ENCODE data around the gene ADGRG6.

ADGRG6 gene

DNA sequence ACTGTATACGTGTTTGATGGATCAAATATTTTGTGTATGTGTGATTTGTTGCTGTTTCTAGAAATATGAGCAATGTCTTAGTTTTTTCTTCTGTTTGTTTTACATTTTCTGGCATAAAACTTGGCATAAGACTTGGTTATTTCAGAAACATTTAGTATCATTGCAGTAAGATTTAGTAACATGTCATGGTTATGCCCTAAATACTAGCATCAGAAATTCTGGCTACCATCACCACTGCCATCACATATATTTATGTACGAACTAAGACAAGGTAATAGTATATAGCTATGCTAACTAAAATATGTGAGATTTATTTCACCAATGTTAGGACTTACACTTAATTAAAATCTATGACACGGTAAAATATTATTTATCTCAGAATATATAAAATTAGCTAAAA is 10.3 kb upstream of the ADGRG6 start:
- no peak for DNase-seq (ENCODE audit: low read depth in 2 of 2)

DNA sequence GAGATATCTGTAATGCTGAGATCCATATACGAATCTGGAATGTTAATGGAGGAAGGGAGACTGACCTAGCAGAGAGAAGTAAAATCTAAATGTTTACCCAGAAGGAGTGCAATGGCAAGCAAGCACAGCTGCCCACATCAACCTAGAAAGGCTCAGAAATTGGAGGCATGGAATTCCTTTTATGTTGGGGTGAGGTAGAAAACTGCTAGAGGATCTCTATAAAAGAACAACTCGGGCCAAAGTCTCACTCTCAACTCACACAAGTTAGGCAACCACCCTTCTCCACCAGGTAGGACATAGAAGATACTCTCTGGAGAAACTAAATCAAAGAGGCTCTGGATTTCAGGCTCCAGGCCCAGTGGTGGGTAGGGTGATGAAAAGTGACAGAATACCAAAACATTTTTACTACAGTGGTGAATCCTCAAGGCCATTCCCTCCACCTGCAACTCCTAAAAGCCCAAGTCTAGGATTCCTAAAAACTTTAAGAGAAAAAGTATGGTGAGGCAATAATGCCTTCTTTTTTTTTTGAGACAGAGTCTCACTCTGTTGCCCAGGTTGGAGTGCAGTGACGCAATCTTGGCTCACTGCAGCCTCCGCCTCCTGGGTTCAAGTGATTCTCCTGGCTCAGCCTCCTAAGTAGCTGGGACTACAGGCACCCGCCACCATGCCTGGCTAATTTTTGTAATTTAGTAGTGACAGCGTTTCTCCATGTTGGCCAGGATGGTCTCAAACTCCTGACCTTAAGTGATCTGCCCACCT is 9.5 kb upstream of the ADGRG6 start:
- no peak for DNase-seq (ENCODE audit: low read depth in 2 of 2)

DNA sequence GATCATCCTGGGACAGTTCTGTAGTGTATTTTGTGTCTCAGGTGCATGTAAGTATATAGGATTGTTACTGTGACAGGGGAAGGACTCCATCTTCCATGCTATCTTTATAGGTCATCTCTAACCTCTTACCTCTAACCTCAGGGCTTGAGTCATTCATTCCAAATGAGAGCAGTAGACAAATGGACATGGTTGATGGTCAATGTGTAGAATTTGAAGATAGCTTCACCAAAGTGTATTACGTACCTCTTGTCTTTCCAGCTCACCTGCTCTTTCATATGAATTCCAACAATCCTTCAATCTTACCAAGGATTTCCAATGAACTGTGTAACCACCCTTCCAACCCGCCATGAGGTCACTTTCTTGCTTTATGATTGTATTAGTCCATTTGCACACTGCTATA is 8.7 kb upstream of the ADGRG6 start:
- no peak for DNase-seq (ENCODE audit: low read depth in 2 of 2)

DNA sequence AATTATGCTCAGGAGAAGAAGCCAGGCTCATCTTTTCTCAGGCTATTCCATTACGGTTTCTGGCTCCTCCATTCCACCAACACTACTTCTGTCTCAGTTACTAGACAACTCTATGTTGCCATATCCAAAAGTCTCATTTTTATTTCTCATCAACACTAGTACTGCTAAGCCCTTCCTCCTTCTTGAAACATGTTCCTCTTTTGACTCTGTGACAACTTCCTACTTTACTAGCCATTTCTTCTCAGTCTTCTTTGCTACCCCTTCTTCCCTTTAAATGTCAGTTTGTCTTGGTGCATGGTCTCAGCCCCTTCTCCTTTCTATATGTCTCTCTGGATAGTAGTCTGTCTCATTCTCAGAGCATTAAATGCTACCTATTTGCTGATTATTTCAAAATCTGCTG is 7.1 kb upstream of the ADGRG6 start:
- DNase-seq (ENCODE audit: low read depth in 2 of 2), result no peak

DNA sequence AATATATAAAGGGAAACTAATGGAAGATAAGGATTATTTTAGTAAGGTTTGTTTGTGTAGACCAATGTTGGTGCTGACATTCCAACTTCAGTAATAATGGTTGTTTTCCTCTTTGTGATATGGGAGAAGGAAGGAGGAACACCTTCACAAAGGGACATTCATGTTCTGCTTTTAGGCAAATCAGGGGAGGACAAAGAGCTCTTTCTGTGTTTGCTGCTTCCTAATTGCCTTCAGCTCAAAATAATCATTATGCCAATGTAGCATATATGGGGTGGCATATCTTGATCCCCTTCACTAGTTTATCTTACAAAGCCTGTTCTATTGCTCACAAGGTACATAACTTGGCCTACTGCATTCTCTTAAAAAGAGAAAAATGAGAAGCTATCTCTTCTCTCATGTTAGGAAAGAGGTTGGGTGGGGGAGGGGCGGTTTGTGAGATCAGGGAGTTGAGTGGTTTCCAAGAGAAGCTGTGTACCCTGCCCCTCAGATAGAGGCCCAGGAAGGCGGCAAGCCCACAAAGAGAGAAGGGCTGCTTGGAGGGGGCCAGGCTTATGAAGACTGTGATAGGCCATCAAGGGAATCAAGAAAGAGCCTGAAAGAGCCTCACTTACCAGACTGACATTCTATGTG is 4.7 kb upstream of the ADGRG6 start:
- no peak for DNase-seq (ENCODE audit: low read depth in 2 of 2)

DNA sequence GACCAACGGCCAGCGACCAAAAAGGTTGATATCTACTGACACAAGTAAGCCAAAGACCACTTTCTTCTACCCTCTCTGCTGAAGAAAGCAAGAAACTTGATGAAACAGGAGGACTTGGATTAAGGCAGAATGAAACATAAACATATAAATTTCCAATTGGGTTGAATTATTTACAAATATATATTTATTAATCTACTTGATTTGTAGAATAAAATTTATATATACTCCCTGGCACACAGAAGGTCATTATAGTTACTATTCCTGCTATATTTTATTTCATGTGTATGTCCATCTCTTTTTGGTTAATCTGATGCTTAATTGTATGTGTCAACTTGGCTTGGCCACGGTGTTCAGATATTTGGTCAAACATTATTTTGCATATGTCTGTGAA is 4.2 kb upstream of the ADGRG6 start:
- no peak for DNase-seq (ENCODE audit: low read depth in 2 of 2)

DNA sequence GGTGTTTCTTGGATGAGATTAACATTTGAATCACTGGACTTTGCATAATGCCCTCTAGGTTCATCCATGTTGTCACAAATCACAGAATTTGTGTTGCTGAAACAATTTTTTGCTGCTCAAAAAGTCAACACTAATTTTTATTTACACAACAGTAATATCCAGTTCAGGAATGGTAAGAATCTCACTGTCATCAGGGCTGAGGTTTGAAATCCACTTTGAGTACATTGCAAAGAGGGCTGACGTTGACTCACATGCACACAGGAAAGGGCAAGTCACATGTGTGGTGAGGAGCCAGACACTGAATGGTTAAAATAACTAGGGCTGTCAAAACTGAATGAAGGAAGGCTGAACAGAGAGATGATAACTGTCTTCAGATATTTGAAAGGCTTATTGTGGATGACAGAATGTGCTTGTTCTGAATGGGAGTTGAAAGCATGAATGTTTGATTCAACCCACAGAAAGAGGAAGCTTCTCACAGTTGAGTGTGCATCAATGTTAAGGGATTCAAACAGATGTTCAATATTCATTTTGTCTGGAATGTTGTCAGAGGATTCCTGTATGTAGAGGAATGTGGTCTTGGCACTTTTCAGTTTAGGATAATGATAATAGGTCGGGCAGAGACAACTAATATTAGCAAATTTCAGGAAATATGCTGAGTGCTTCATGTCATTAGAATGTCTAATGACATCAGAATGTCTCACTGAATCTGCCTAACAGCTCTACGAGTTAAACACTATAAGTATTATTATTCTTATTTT is 3.6 kb upstream of the ADGRG6 start:
- no peak for DNase-seq (ENCODE audit: low read depth in 2 of 2)

DNA sequence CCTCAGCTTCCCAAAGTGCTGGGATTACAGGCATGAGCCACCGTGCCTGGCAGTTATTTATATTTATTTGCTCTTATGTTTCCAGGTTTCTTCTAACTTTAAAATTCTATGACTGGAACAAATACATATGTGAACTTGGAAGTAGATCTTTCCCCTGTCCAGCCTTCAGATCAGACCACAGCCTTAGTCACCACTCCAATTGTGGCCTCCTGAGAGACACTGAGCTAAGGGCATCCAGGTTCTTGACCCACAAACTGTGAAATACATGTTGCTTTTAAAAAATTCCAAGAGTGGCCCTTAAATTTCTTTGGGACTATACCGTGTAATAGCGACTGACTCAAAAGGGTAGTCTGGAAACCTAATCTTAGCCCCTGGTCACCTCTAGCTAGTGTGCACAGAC is 1.5 kb upstream of the ADGRG6 start:
- no peak for DNase-seq (ENCODE audit: low read depth in 2 of 2)

DNA sequence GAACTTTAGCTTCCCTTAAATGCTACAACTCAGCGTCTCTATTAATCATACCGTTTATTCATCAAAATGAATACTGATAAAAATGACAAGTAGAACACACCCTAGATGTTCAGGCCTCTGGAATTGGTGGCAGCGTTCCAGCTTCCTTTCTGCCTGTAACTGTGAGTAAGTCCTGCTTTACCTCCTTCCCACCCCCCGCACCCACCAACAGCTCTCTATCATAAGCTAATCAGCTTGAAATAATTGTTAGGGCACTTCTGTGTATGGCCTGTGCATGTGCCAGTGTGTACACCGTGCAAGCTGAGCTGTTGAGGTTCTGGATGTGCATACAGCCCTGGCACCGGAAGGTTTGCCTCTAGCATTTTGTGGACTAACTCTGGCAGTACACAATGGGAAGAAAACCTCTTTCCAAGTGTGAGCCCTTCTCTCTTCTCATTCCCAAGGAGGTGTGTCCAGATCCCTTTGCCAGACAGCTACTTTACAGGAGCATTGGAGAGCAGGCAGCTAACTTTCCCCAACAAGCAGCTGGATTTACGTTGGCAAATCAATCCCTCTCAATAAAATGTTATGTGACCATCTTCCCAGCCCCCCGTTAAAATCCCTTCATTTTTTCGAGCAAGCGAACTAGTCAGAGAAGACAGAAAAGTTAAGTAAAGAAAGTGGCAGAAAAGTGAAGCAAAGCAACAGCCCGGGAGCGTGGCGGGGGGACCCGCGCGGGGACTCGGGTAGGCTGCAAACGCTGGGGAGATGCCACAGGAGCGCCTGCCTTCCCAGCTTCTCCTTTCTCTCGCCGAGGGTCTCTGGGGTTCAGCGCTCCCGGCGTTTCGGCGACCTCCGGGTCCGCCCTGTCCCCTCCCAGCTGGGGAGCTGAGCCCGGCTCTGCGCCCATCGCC is 803 bp upstream of the ADGRG6 start:
- no peak for DNase-seq (ENCODE audit: low read depth in 2 of 2)

DNA sequence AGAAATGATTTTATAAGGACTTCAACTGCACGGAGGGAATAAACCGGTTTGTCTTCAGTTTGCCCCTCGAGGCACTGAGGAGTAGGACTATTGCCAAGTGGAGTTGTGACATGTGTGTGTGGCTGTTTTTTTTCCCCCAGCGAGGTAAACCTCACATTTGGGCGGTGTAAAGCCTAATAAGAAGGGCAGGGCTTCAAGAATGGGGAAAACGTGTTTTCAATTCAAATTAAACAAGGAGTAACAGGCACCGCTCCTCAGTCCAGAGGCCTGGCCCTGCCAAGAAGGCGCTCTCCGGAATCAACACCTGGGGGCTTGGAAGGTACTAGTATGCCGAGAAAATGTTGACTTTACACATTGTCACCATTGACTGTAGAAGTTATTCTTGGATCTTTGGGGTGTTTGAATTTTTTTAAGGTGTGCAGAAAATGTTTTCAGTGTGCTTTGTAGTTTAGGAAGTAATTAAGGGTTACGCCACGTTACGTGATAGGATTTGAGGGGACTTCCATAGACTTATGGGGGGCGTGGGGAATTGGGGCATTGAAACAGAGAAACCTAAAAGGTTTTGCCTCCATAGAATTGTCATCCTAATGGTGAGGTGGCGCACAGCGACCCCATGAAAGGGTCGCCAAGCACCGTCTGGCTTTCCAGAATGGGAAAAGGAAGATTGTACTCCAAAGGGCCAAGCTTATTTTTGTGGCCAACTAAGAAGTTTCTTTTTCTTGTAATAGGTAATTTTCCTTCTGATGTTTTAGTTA is 791 bp downstream of the ADGRG6 start:
- no peak for DNase-seq (ENCODE audit: low read depth in 2 of 2)

DNA sequence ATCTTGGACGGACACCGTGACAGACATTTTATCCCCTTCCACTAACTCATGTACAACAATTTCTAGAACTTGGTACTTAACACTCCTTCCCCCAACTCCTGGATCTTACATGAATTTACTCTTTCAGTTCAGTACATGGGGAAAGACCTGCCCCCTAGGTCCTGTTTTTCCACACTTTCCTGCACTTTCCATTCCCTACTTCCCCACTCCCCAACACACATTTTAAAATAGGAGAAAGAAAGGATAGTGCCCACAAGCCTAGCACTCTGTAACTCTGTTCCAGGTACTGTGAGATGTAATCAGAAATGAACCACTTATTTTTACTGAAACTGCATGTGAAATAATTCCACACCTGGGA is 1.3 kb downstream of the ADGRG6 start:
- no peak for DNase-seq (ENCODE audit: low read depth in 2 of 2)

DNA sequence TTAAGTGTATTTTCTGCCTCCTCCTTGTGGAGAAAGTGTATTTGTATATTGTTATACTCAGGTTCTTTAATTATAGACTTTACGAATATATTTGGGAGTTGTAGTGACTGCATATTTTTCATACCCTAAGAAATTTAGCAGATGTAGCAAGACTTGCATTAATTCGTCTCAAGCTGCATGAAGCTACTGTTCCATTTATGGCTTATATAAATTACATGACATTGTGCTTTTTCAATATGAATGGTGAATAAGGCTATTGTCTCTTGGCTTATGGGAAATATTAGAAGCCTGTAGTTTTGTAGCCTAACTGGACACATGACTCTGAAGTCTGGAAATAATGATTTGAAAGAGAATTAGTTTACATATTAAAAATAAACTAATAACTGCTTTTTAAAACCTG is 2.4 kb downstream of the ADGRG6 start:
- DNase-seq (ENCODE audit: low read depth in 2 of 2), result no peak

DNA sequence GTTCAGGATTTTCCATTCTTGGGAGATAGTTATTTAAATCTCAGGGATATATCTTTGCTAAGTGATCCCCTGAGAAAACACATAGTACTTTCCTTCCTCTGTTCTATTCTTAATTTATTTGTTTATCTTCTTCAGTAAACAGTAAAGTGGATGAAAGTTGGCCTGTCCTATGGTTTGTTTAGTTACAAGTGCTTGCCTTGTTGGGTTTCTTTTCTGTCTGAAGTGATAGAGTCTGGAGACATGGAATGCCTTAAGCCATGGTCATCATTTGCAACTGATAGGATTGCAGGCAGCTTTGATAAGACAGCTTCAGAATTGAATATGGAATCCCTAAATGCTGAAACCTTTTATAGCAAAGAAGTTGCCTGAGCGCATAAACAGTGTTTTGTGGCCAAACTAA is 4.9 kb downstream of the ADGRG6 start:
- no peak for DNase-seq (ENCODE audit: low read depth in 2 of 2)

DNA sequence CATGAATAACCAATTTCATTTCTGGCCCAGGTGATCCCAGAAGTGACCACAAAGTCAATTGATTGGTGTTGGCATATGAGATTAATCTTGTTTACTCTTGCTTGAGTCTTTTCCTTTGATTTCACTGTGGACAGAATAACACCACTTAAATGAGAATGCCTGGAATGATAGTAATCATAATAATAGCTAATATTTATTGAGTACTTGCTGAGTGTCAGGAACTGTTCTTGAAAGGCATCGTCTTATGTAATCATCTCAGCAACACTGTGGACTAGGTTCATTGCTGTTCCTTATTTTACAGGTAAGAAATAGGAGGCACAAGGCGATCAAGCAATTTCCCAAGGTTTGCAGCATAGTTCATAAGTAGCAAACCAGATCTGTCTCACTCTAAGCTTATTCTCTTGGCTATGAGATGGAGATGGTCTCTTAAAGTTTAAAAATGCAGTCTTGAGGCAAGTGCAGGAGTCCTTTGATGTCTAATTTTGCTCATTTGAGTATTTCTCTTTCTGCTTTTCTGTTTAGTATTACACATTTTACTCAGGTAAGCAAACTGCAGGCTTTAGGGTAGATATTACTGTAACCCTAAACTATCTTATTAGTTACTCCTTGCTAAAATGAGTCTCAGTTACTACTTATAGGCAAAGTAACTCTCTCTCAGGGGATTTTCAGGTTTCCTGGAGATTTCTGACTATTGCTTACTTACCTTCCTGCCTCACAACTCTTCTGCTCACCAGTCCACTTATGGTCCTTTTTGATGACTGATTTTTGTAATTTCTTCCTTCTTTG is 6.3 kb downstream of the ADGRG6 start:
- no peak for DNase-seq (ENCODE audit: low read depth in 2 of 2)

DNA sequence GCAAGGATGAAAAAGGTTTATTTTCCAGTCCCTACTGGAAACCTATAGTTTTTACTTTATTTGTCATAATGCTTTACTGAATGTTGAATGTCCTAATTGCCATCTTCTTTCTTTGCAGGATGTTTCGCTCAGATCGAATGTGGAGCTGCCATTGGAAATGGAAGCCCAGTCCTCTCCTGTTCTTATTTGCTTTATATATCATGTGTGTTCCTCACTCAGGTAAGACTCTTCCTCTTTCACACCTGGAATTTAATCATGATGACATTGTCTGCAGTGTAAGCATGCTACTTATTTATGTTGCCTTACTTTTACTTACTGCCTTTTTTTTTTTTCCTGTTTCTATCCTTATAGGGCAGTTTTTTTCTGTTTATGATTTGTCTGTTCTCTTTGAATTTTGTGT is 7.6 kb downstream of the ADGRG6 start:
- no peak for DNase-seq (ENCODE audit: low read depth in 2 of 2)

DNA sequence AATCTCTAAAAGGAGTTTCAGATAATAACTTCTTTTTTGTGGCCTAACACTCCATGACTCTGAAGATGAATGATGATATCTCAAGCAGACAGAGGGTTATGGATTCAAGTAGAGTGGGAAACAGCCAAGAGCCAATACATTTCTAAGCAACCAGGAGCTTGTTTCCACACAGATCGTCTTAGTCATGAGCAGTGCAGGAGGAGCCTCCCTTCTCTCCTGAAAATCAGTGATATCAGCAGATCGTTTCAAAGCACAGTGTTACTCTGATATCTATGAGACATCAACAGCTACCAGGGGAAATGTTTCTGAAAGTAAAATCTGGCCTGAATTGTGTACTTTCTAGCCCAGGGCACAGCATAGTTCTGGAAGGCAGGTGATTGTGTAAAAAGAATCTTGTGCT is 11.5 kb downstream of the ADGRG6 start:
- no peak for DNase-seq (ENCODE audit: low read depth in 2 of 2)

DNA sequence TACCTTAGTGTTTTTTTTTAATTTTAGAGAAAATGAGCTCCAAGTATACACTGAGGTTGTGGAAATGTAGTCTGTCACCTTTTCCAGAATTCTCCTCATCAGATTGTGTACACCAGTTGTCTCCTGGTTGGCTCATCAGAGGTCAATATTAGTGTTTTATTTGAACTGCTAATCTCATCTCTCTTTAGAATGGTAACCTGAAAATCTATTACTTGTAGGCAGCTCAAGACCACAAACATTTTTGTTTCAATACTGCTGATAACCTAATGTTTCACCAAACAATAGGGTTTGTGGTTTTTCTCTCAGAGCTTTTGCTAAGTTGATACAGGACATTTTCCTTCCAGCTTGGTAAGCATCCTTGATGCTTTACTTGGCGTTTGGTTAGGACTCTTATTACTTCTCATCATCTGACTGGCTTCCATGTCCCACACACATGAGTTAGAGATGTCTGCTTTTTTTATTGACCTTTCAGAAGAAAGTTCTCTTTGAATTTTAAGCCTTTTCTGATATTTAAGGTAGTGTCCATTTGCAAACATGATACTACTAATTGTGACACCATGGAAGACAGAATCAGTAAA is 15.1 kb downstream of the ADGRG6 start:
- no peak for DNase-seq (ENCODE audit: low read depth in 2 of 2)

DNA sequence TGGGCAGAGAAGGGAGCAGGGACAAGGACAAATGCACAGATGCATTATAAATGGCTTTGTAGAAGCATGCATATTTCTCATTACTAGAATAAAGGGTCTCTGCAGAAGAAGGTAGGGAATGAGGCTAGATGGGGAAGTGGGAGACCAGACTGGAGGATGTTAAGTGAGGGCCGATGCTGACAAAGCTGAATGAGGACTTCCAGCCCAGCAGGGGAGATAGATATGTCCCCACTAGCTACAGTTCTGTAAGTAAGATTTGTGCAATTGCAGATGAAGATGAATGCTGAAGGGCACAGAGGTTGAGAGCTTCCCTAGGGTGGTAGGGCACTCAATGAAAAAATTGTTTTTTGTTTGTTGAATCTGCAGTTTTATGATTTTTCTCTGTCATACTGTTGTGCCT is 16.9 kb downstream of the ADGRG6 start:
- DNase-seq (ENCODE audit: low read depth in 2 of 2), result no peak

DNA sequence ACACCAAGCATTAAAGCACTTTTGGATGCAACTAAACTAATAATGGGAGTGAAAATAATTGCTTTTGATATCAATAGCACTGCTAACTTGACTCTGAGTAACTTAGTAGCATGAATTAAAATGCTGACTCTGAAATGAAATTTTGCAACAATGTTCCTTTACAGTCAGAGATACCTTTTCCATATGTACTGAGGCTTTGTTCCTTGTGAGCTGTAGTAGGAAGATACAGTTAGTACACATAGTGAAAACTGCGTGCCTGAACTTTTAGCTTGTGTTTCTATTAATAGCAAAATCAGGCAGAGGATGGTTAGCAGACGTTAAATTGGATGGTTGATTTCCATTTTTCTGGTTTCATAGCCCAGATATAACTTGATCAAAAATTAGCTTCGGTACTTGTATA is 18.6 kb downstream of the ADGRG6 start:
- no peak for DNase-seq (ENCODE audit: low read depth in 2 of 2)

DNA sequence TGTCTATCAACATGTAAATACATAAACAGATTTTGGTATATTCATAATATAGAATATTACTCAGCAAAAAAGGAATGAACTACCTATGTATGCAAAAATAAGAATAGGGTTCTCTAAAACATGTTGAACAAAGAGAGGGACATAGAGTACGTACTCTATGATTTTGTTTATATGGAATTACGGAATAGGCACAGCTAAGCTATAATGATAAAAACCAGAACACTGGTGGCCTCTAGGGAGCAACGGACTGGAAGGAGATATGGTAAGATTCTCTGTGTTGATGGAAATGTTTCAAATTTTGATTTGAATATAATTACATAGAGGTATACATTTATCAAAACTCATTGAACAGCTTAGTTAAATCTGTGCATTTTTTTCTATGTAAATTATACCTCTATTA is 19.6 kb downstream of the ADGRG6 start:
- DNase-seq (ENCODE audit: low read depth in 2 of 2), result no peak
